Thyroid gland (tissue), 4 donors: ENCODE data around the gene PPIA. TPM values are rescaled to one million over a fixed set of nuclear protein-coding genes. Genes with fewer than 3 reads are reported as not detected.

Experiments
- DNase-seq, 2 donors: peaks; one replicate each; pipeline ENCODE4 v3.0.0-alpha.2; 2019
- H3K27ac ChIP-seq, 3 donors: fragments of 200-600 bp; sonication (generic); 1 replicate in 2 of 3; 2 replicates in 1 of 3; pipeline ENCODE4 v1.5.1; 2016 to 2019; ENCODE audit warnings: mild to moderate bottlenecking in 1 of 3, moderate library complexity in 1 of 3
- H3K27me3 ChIP-seq: fragments of 200-600 bp; sonication (generic); one replicate; pipeline ENCODE4 v1.5.1; 2019
- H3K36me3 ChIP-seq, 2 donors: fragments of 200-600 bp; sonication (generic); one replicate each; pipeline ENCODE4 v1.5.1; 2016 to 2019
- H3K4me1 ChIP-seq, 2 donors: fragments of 200-600 bp; sonication (generic); one replicate each; pipeline ENCODE4 v1.5.1; 2017 to 2019
- H3K4me3 ChIP-seq, 3 donors: fragments of 200-600 bp; sonication (generic); replicated peaks in 1 of 3; 1 replicate in 2 of 3; 2 replicates in 1 of 3; pipeline ENCODE4 v1.5.1; 2016; ENCODE audit warnings: mild to moderate bottlenecking in 1 of 3
- H3K9me3 ChIP-seq: fragments of 200-600 bp; sonication (generic); one replicate; pipeline ENCODE4 v1.5.1; 2017
- POLR2A ChIP-seq, 2 donors: fragments of 450-650 bp; IDR thresholded peaks; one replicate each; pipeline ENCODE4 v1.6.1; 2017; ENCODE audit warnings: antibody characterized with exemption in 2 of 2, mild to moderate bottlenecking in 2 of 2, moderate library complexity in 1 of 2
- WGBS, 2 donors: methylation state at CpG; one replicate each; pipeline ENCODE4 v1.1.5; 2017; 5-methylcytosine and 5-hydroxymethylcytosine counted together
- intact Hi-C: fragments of 100-400 bp; cut with DNase I; formaldehyde crosslinking; loops from one replicate; pipeline ENCODE4 v1.15.1; 2023
- total RNA-seq, 4 donors: library from RNA; depleted of rRNA; stranded (reverse); fragments of >200 nt; gene quantifications; one replicate each; pipeline ENCODE4 v1.2.3, GENCODE V29; 2016
- TF ChIP-seq, protein P1 (sequence below), 6 experiments: fragments of 200-600 bp in 3 of 6; fragments of 450-650 bp in 3 of 6; sonication (generic) in 3 of 6; IDR thresholded peaks; one replicate each; pipeline ENCODE4 v1.5.1; 2016 to 2019; ENCODE audit warnings: antibody characterized with exemption in 6 of 6, mild to moderate bottlenecking in 2 of 6, inconsistent platforms in 1 of 6, moderate library complexity in 1 of 6

The PPIA gene
- 1,000 to 10,000 TPM; 1,021 to 2,051 (median 1,545) TPM for total RNA-seq

DNA sequence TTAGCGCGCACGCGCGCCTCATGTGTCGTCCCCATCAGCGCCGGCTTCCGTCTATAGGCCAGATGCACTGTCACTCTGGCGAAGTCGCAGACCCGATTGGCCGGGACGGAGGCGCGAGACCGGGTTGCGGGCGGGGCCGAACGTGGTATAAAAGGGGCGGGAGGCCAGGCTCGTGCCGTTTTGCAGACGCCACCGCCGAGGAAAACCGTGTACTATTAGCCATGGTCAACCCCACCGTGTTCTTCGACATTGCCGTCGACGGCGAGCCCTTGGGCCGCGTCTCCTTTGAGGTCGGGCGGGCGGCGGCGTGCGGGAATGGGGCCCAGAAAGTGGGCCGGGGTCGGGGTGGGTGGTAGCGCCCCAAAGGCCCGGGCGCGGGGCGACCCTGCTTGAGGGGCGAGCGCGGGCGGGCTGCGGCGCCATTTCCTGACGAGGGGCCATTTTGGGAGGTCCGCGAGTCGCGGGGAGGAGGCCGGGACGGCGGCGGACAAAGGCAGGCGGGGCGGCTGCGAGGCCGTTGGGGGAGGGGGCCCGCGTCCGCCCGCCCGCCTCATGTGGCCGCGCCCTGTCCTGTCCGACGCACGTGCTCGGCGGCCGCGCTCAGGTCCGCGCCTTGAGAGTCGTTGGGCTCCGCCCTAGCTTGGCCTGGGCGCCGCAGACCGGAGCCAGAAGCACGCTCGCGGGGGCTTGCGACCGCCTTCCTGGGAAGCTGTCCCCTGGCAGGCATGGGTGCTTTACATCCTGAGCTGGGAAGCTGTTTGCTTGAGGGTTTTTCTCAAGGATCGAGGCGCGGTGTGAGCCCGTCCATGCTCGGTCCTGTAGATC is at the start of gene PPIA:
Gene PPIA, plus strand, starts transcription at position 178 of the 825 bp plus-strand sequence. Its CDS starts 44 bp downstream, at position 222.
- Histone ChIP-seq H3K9me3 (no peaks in the 10 kb centered on the region), H3K4me3 (peak within 1 kb of the TSS; percentile 27 to 92 (median 27)), H3K36me3 (peaks cover 17 to 23% of the 10 kb centered on the region in 2 donors), H3K4me1 (peaks cover 15 to 30% of the 10 kb centered on the region in 2 donors), H3K27me3 (no peaks in the 10 kb centered on the region), H3K27ac (peak within 1 kb of the TSS; percentile 97 to 100 (median 100))
- intact Hi-C loops = loop anchor here (5.0 kb wide), 1 partner anchor 49 kb away; the partner anchor contains the start of gene ZMIZ2
- peak; percentile 98 for DNase-seq
- 0% methylated on average over 64 of the region's 99 CpGs; no CpG with 5 or more reads in 1 of the 2 donors for WGBS, 2 donors
- peak in 1 of 2 donors; percentile 92 for TF ChIP-seq POLR2A (IDR thresholded peaks at IDR 0.05)
- TF ChIP-seq, protein P1, sequence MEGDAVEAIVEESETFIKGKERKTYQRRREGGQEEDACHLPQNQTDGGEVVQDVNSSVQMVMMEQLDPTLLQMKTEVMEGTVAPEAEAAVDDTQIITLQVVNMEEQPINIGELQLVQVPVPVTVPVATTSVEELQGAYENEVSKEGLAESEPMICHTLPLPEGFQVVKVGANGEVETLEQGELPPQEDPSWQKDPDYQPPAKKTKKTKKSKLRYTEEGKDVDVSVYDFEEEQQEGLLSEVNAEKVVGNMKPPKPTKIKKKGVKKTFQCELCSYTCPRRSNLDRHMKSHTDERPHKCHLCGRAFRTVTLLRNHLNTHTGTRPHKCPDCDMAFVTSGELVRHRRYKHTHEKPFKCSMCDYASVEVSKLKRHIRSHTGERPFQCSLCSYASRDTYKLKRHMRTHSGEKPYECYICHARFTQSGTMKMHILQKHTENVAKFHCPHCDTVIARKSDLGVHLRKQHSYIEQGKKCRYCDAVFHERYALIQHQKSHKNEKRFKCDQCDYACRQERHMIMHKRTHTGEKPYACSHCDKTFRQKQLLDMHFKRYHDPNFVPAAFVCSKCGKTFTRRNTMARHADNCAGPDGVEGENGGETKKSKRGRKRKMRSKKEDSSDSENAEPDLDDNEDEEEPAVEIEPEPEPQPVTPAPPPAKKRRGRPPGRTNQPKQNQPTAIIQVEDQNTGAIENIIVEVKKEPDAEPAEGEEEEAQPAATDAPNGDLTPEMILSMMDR (IDR thresholded peaks at IDR 0.05) = no peak

DNA sequence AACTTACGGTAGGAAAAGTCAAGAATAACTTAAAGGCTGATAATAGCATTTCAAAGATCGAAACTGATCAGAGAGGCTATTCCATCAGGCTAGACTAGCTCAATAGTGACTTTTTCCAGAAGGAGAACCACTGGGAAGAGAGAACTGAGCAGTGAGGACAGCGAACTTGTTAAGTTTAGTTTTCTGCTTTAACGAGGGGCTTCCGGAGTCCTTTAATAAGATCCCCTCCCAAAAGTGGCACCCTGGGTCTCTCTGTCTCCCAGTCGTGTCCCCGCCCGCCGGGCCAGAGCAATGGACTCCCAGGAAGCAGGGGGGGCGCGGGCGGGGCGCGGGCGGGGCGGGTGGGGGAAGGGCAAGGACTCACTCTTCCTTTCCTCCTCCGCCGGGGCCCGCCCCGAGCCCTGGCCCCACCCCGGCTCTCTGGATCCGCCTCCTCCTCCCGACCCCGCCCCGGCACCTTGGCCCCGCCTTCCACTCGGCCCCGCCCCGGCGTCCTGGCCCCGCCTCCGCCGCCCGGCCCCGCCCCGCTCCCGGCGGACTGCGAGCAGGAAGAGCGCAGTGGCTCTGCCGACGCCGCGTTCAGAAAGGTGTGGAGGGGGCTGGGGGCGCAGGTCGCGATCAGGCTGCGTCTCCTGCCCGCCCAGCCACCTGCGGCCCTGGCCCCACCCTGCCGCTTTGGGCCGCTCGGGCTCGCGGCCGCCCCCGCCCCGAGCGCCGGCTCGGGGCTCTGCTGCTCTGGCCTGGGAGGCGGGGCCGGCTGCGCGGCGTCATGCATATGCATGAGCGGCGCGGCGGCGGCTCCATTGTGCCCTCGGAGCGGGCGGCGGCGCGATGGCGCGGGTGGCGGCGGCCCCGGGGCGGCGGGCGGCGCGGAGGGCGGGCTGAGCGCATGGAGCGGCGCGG is 48.2 kb upstream of the PPIA start, which contains the start of gene ZMIZ2:
Gene ZMIZ2, plus strand, starts transcription at position 803 of the 903 bp plus-strand sequence. CDS start 7,403 bp downstream, outside the sequence.
- Histone ChIP-seq H3K27ac (peak within 1 kb of the TSS; percentile 95 to 98 (median 98)), H3K4me3 (peak within 1 kb of the TSS; percentile 53 to 78 (median 78)), H3K9me3 (no peaks in the 10 kb centered on the region), H3K36me3 (no peaks in the 10 kb centered on the region), H3K4me1 (peaks cover 12 to 30% of the 10 kb centered on the region in 2 donors), H3K27me3 (no peaks in the 10 kb centered on the region)
- WGBS, 2 donors = 5 to 6% methylated on average over 10 to 14 of the region's 92 CpGs
- TF ChIP-seq, protein P1 (IDR thresholded peaks at IDR 0.05) = no peak
- TF ChIP-seq POLR2A (IDR thresholded peaks at IDR 0.05) = peak; percentile 13 to 85
- intact Hi-C loops = loop anchor here (5.0 kb wide), 2 partner anchors 49 to 161 kb away; partner anchors contain the start of gene PPIA
- peak; percentile 93 for DNase-seq

DNA sequence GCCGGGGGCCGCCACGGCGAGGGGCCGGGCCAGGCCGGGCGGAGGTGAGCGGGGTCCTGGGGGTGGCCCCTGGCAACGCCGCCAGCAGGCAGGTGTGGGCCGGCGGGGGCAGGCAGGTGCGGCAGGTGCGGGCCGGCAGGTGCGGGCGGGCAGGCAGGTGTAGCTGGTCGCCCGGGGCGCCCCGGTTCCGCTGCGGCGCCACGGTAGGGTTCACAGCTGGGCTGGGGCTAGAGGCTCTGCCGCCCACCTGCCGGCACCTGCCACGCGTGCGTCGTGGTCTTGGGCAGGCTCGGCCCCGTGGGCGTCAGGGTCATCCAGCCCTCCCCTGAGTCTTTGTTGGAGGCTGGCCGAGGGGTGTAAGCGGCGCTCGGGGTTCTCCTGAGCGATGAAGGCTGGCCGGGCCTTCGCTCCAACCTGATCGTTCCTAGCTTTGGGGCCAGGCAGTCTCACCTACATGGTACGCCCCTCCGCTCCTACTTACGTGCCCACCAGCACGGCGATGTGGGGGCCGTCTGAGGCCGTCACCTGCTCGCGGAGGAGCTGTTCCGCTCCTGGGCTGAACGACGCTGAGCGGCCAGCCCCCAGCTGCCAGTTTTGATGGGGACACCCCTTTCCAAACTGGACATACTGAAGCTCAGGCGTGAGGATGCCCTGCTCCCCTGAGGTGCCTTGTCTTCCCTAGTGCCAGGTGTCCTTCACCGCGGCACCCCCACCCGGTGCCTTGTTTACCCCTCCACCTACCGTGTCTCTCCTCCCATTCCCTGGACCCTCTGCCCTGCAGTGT is 47.3 kb upstream of the PPIA start:
- intact Hi-C loops = loop anchor here (5.0 kb wide), 2 partner anchors 48 to 162 kb away; partner anchors contain the start of gene PPIA
- Histone ChIP-seq H3K36me3 (no peaks in the 10 kb centered on the region), H3K27me3 (no peaks in the 10 kb centered on the region), H3K4me3 (peak overlapping the region; percentile 53 to 78 (median 56)), H3K9me3 (no peaks in the 10 kb centered on the region), H3K27ac (peak overlapping the region; percentile 6 to 44 (median 40)), H3K4me1 (peaks cover 12 to 34% of the 10 kb centered on the region in 2 donors)
- TF ChIP-seq, protein P1 (IDR thresholded peaks at IDR 0.05) = no peak
- no peak for TF ChIP-seq POLR2A (IDR thresholded peaks at IDR 0.05)
- peak in 1 of 2 donors; percentile 36 for DNase-seq
- WGBS, 2 donors = 4 to 5% methylated on average over 11 of the region's 60 CpGs

DNA sequence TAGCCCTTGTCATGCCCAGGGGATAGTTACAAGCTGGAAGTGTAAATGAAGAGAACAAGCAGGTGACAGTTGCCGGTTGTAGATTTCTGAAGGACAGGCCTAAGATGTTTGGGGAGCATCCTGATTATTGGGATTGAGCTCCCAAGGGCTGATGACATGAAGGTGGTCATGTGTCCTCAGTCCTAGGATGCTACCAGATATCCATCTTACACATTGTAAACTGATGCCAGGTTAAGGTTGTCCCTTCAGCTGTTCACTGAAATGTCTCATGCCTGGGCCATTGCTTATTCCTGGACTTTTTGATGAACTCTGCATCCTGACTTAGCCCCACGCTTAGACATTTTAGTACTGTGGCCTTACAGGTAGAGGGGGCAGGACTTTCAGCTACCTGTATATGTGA is 46.5 kb upstream of the PPIA start:
- no peak for TF ChIP-seq POLR2A (IDR thresholded peaks at IDR 0.05)
- TF ChIP-seq, protein P1 (IDR thresholded peaks at IDR 0.05) = no peak
- peak overlapping the region in 2 of 3 donors; percentile 6 to 51 for H3K27ac ChIP-seq
- no peak for DNase-seq

More for the DNA sequence above, 46.5 kb upstream of the PPIA start:
- no peaks in the 10 kb centered on the region for H3K36me3 ChIP-seq
- H3K9me3 ChIP-seq = no peaks in the 10 kb centered on the region
- peaks cover 12 to 43% of the 10 kb centered on the region in 2 donors for H3K4me1 ChIP-seq
- no peak overlapping the region for H3K4me3 ChIP-seq
- intact Hi-C loops = loop anchor here (5.0 kb wide), 2 partner anchors 47 to 163 kb away; partner anchors contain the start of gene PPIA
- no peaks in the 10 kb centered on the region for H3K27me3 ChIP-seq
- WGBS, 2 donors = 81 to 87% methylated on average over 2 of the region's 2 CpGs
